ENCODE measurements around the gene SPC25.
"Not testable (repeated sequence)": the region's sequence is repeated elsewhere in the genome, so short reads cannot be mapped to it uniquely, and the experiment has no call there.

SPC25 gene

GRCh38 chr2:168901003-168901402 lies 10.8 kb upstream of the SPC25 start, which contains the start of gene G6PC2:
G6PC2 (plus strand) TSS chr2:168901291; CDS start chr2:168901332, 41 bp downstream.
- DNase-seq = no peak

GRCh38 chr2:168897449-168897848 lies 7.2 kb upstream of the SPC25 start:
- no peak for DNase-seq

GRCh38 chr2:168896783-168897182 lies 6.6 kb upstream of the SPC25 start:
- no peak for DNase-seq

GRCh38 chr2:168895771-168896170 lies 5.5 kb upstream of the SPC25 start:
- DNase-seq = no peak

- no peak for DNase-seq
Observed at GRCh38 chr2:168894720-168895119, 4.5 kb upstream of the SPC25 start.

- no peak for DNase-seq
Observed at GRCh38 chr2:168894101-168894500, 3.9 kb upstream of the SPC25 start.

GRCh38 chr2:168892327-168892726 lies 2.1 kb upstream of the SPC25 start:
- DNase-seq = no peak

GRCh38 chr2:168889635-168890005 lies 610 bp downstream of the SPC25 start:
- no peak for DNase-seq

- DNase-seq = no peak
Observed at GRCh38 chr2:168884975-168885374, 5.3 kb downstream of the SPC25 start.

GRCh38 chr2:168882163-168882562 lies 8.1 kb downstream of the SPC25 start:
- DNase-seq = not testable (repeated sequence)

- DNase-seq = no peak
Observed at GRCh38 chr2:168874368-168875054, 15.7 kb downstream of the SPC25 start.

GRCh38 chr2:168870824-168871223 lies 19.4 kb downstream of the SPC25 start:
- DNase-seq = not testable (repeated sequence)

GRCh38 chr2:168870369-168870768 lies 19.9 kb downstream of the SPC25 start:
- DNase-seq = not testable (repeated sequence)

GRCh38 chr2:168867164-168867563 lies 23.1 kb downstream of the SPC25 start:
- not testable (repeated sequence) for DNase-seq

GRCh38 chr2:168858146-168858545 lies 32.1 kb downstream of the SPC25 start:
- no peak for DNase-seq

GRCh38 chr2:168855601-168856000 lies 34.6 kb downstream of the SPC25 start:
- DNase-seq = no peak

- no peak for DNase-seq
Observed at GRCh38 chr2:168854651-168855050, 35.6 kb downstream of the SPC25 start.

GRCh38 chr2:168853471-168853870 lies 36.8 kb downstream of the SPC25 start:
- DNase-seq = no peak

GRCh38 chr2:168852481-168852880 lies 37.7 kb downstream of the SPC25 start:
- no peak for DNase-seq

GRCh38 chr2:168851674-168852320 lies 38.4 kb downstream of the SPC25 start:
- no peak for DNase-seq

GRCh38 chr2:168850846-168851245 lies 39.4 kb downstream of the SPC25 start:
- no peak for DNase-seq

GRCh38 chr2:168849610-168850009 lies 40.6 kb downstream of the SPC25 start:
- no peak for DNase-seq

- DNase-seq = no peak
Observed at GRCh38 chr2:168848225-168848624, 42.0 kb downstream of the SPC25 start.

- no peak for DNase-seq
Observed at GRCh38 chr2:168843253-168843652, 47.0 kb downstream of the SPC25 start.

GRCh38 chr2:168841445-168841844 lies 48.8 kb downstream of the SPC25 start:
- DNase-seq = no peak

Measured in activated CD4-positive, alpha-beta T cell treated with anti-CD3 and anti-CD28 coated beads for 4 hours (primary cell).